Stomach (tissue), 9 donors: ENCODE measurements around the gene RENBP. TPM values are rescaled to one million over a fixed set of nuclear protein-coding genes. Genes with fewer than 3 reads are reported as not detected.

Experiments used
- DNase-seq, 2 donors: peaks; one replicate each; pipeline versions ENCODE4 v3.0.0 to v3.0.0-alpha.2; 2013 to 2019
- H3K27ac ChIP-seq, 5 donors: fragments of 200-600 bp in 4 of 5; sonication (generic) in 4 of 5; one replicate each; pipeline ENCODE4 v1.5.1; 2013 to 2019; ENCODE audit warnings: mild to moderate bottlenecking in 1 of 5, moderate library complexity in 1 of 5
- H3K27me3 ChIP-seq, 3 donors: fragments of 200-600 bp; sonication (generic); one replicate each; pipeline ENCODE4 v1.5.1; 2017 to 2019; ENCODE audit warnings: mixed run types in 1 of 3
- H3K36me3 ChIP-seq, 4 donors: fragments of 200-600 bp; sonication (generic); 1 replicate in 3 of 4; 2 replicates in 1 of 4; pipeline ENCODE4 v1.5.1; 2016 to 2019
- H3K4me1 ChIP-seq, 4 donors: fragments of 200-600 bp; sonication (generic); one replicate each; pipeline ENCODE4 v1.5.1; 2016 to 2019
- H3K4me3 ChIP-seq, 4 donors: fragments of 200-600 bp; sonication (generic) in 3 of 4; one replicate each; pipeline ENCODE4 v1.5.1; 2016 to 2019; ENCODE audit warnings: mild to moderate bottlenecking in 1 of 4
- H3K9me3 ChIP-seq, 4 donors: fragments of 200-600 bp; sonication (generic); one replicate each; pipeline ENCODE4 v1.5.1; 2016 to 2019
- EP300 ChIP-seq: sonication (generic); formaldehyde crosslinking; IDR thresholded peaks from one replicate; pipeline ENCODE4 v1.6.1; 2017; ENCODE audit warnings: antibody characterized with exemption
- POLR2A ChIP-seq, 4 donors: fragments of 450-650 bp; IDR thresholded peaks; one replicate each; pipeline ENCODE4 v1.6.1; 2016; ENCODE audit warnings: antibody characterized with exemption in 4 of 4, control low read depth in 2 of 4, mild to moderate bottlenecking in 1 of 4, moderate library complexity in 1 of 4
- POLR2AphosphoS5 ChIP-seq, 3 donors: sonication (generic); formaldehyde crosslinking; IDR thresholded peaks; one replicate each; pipeline ENCODE4 v1.6.1; 2016; ENCODE audit warnings: antibody characterized with exemption in 3 of 3
- WGBS, 5 donors: extraction: QIAGEN DNeasy Blood & Tissue Kit in 3 of 5; methylation state at CpG; one replicate each; pipeline versions ENCODE4 v1.1.5 to v1.1.7; 2013 to 2018; 5-methylcytosine and 5-hydroxymethylcytosine counted together
- intact Hi-C: fragments of 100-400 bp; cut with DNase I; formaldehyde crosslinking; loops from one replicate; pipeline ENCODE4 v1.15.1; 2023; ENCODE audit warnings: low total_unique reads
- polyA plus RNA-seq, 3 donors: library from polyadenylated mRNA; stranded (reverse); fragments of 200-250 nt; gene quantifications; one replicate each; pipeline ENCODE4 v1.2.3, GENCODE V29; 2013
- total RNA-seq, 5 donors: library from RNA; depleted of rRNA; stranded (reverse); fragments of >200 nt; gene quantifications; one replicate each; pipeline versions ENCODE4 v1.1.0 to v1.2.3, GENCODE V29; 2014 to 2016
- TF ChIP-seq, protein P1 (sequence below), 7 experiments: fragments of 450-650 bp in 4 of 7; fragments of 200-600 bp in 3 of 7; sonication (generic) in 3 of 7; IDR thresholded peaks; one replicate each; pipeline ENCODE4 v1.5.1; 2016 to 2019; ENCODE audit warnings: antibody characterized with exemption in 7 of 7, control low read depth in 2 of 7, mild to moderate bottlenecking in 1 of 7
- donor health status: healthy with polysubstance abuse.
- donor health status: Bipolar disorder and iron deficiency.
- donor health status: healthy.

RENBP gene
- total and polyA plus RNA-seq, 8 donors: 2.3 to 12.7 (median 8.1) TPM; not detected in 3

DNA sequence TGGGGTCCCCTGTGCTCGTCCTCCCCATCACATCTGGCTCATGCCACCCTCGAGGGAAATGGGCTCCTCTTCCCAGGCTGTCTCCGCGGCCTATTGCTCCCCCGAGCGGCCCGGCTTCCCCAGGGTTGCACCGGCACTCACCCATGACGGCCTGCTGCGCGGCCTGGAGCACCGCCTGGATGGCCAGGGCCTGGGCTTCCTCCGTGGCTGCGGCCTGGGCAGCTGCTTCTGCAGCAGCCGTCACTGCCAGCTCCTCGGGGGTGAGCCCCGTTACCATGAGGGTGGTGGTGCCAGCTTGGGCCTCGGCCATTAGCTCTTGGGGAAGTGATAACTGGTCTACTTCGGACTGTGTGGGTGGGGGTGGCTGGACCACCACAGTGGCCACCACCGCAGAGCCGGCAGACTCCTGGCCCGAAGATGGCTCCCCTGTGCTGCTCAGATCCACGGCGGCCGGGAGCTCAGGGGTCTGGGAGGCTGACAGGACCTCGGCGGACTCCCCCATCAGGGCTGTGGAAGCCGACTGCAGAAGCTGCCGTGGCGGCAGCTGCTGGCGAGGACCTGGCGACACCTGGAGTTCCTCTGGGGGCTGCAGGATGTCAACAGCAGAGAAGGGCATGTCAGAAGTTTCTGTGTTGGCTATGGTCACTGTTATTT lies 8.1 kb upstream of the RENBP start:
- TF ChIP-seq EP300 (no peak), POLR2AphosphoS5 (IDR thresholded peaks at IDR 0.05) (no peak), POLR2A (IDR thresholded peaks at IDR 0.05) (no peak)
- TF ChIP-seq, protein P1, sequence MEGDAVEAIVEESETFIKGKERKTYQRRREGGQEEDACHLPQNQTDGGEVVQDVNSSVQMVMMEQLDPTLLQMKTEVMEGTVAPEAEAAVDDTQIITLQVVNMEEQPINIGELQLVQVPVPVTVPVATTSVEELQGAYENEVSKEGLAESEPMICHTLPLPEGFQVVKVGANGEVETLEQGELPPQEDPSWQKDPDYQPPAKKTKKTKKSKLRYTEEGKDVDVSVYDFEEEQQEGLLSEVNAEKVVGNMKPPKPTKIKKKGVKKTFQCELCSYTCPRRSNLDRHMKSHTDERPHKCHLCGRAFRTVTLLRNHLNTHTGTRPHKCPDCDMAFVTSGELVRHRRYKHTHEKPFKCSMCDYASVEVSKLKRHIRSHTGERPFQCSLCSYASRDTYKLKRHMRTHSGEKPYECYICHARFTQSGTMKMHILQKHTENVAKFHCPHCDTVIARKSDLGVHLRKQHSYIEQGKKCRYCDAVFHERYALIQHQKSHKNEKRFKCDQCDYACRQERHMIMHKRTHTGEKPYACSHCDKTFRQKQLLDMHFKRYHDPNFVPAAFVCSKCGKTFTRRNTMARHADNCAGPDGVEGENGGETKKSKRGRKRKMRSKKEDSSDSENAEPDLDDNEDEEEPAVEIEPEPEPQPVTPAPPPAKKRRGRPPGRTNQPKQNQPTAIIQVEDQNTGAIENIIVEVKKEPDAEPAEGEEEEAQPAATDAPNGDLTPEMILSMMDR (IDR thresholded peaks at IDR 0.05): no peak
- 82 to 94% (median 92%) methylated on average over 14 to 32 of the region's 32 CpGs for WGBS, 5 donors
- DNase-seq: no peak
- H3K4me3 ChIP-seq: no peak overlapping the region
- H3K4me1 ChIP-seq: peaks cover 0 to 43% (median 11%) of the 10 kb centered on the region in 4 donors
- H3K36me3 ChIP-seq: peaks cover 37 to 98% (median 91%) of the 10 kb centered on the region in 4 donors
- intact Hi-C loops: loop anchor here (5.0 kb wide), 1 partner anchor 190 kb away; the partner anchor contains the start of gene PLXNB3
- H3K9me3 ChIP-seq: no peaks in the 10 kb centered on the region
- H3K27ac ChIP-seq: peak overlapping the region in 4 of 5 donors; percentile 29 to 79 (median 73)
- no peaks in the 10 kb centered on the region for H3K27me3 ChIP-seq

DNA sequence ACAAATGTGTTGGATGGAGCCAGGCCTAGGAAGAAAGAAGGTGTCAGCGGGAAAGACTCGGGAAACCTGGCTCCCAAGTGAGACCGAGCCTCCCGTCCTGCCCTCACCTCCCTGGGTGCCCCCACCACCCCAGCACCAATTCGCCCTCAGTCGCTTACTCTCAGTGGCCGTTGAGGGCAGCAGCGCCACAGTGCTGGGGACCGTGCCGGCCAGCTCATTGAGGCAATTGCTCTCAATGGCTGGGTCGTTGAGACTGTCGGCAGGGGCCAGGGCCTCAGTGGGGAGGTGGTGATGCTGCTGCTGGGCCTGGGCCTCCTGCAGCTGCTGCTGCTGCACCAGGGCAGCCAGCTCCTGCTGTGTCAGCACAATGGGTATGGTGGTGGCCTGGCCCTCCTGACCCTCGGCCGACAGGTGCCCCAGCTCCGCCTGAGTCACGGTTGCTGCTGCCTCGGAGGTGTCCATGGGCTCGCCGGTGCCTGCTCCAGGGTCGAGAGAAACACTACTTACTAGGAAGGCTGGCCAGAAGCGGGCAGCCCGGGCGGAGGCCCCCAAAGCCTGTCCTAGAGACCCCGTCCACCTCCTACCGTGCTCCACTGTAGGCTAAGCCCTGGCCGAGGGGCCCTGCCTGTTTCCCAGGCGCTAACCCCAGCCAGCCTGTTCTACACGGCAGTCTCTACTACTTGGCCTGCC lies 7.4 kb upstream of the RENBP start:
- intact Hi-C loops: loop anchor here (5.0 kb wide), 1 partner anchor 190 kb away; the partner anchor contains the start of gene PLXNB3
- Histone ChIP-seq H3K9me3 (no peaks in the 10 kb centered on the region), H3K4me3 (no peak overlapping the region), H3K4me1 (peaks cover 0 to 43% (median 14%) of the 10 kb centered on the region in 4 donors), H3K27me3 (no peaks in the 10 kb centered on the region), H3K36me3 (peaks cover 32 to 92% (median 85%) of the 10 kb centered on the region in 4 donors), H3K27ac (peak overlapping the region in 4 of 5 donors; percentile 29 to 79 (median 73))
- TF ChIP-seq POLR2A (IDR thresholded peaks at IDR 0.05): no peak
- no peak for TF ChIP-seq POLR2AphosphoS5 (IDR thresholded peaks at IDR 0.05)
- TF ChIP-seq EP300: no peak
- TF ChIP-seq, protein P1 (IDR thresholded peaks at IDR 0.05): no peak
- DNase-seq: no peak
- 95 to 98% (median 96%) methylated on average over 11 to 28 of the region's 28 CpGs for WGBS, 5 donors

DNA sequence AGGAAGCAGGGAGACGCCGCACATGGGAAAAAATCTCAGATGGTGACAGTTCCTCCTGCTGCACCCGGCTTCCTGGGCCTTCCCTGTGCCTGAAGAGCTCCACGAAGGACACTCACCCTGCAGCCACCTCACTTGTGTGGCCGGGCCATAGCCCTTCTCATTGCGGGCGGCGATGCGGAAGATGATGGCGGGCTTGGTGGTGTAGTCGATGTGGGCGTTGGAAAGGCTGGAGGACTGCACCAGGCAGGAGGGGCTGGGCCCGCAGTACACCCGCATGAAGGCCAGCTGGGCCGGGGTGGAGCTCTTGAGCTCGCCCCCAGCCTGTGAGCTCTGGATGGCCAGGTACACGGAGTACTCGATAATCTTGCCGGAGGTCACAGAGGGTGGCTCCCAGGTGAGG lies 5.7 kb upstream of the RENBP start:
- Histone ChIP-seq H3K4me1 (peaks cover 0 to 43% (median 14%) of the 10 kb centered on the region in 4 donors), H3K27me3 (no peaks in the 10 kb centered on the region), H3K4me3 (no peak overlapping the region), H3K9me3 (no peaks in the 10 kb centered on the region), H3K36me3 (peaks cover 28 to 75% (median 68%) of the 10 kb centered on the region in 4 donors), H3K27ac (peak overlapping the region in 3 of 5 donors; percentile 46 to 79 (median 74))
- TF ChIP-seq POLR2AphosphoS5 (IDR thresholded peaks at IDR 0.05) (no peak), POLR2A (IDR thresholded peaks at IDR 0.05) (no peak), EP300 (no peak)
- TF ChIP-seq, protein P1 (IDR thresholded peaks at IDR 0.05): no peak
- WGBS, 5 donors: 68 to 87% (median 83%) methylated on average over 9 to 19 of the region's 19 CpGs
- intact Hi-C loops: loop anchor here (5.0 kb wide), 1 partner anchor 188 kb away; the partner anchor contains the start of gene PLXNB3
- no peak for DNase-seq
